DND-41 (cell line): ENCODE measurements around the gene PIGQ.
A peak's percentile ranks its signal among the peaks of the same experiment; 100 is the strongest.

ENCODE experiments used
- ATAC-seq: fragments of 200-7000 bp; cut with Tn5 transposase; 3 replicates; pipeline ENCODE4 v1.9.1; 2021; ENCODE audit warnings: low read depth; ENCODE audit not compliant: insufficient read depth
- DNase-seq: peaks from one replicate; pipeline ENCODE4 v3.0.0-alpha.2; 2020
- H2AFZ ChIP-seq: 2 replicates; pipeline ENCODE4 v1.6.0; 2012; ENCODE audit warnings: low read depth, low read length
- H3K27ac ChIP-seq: 2 replicates; pipeline ENCODE4 v1.5.1; 2012; ENCODE audit warnings: low read length, inconsistent platforms
- H3K27me3 ChIP-seq: fragments of 200-600 bp; sonication (generic); 2 replicates; pipeline ENCODE4 v1.6.0; 2012; ENCODE audit warnings: low read length, mild to moderate bottlenecking, inconsistent platforms; ENCODE audit not compliant: insufficient read depth, poor library complexity
- H3K36me3 ChIP-seq: 2 replicates; pipeline ENCODE4 v1.5.1; 2012; ENCODE audit warnings: low read length, inconsistent platforms; ENCODE audit not compliant: insufficient read depth
- H3K4me1 ChIP-seq: 2 replicates; pipeline ENCODE4 v1.5.1; 2012; ENCODE audit warnings: mild to moderate bottlenecking, low read length; ENCODE audit not compliant: insufficient read depth
- H3K4me2 ChIP-seq: 2 replicates; pipeline ENCODE4 v1.6.0; 2012; ENCODE audit warnings: mild to moderate bottlenecking, moderate library complexity, low read length, inconsistent platforms; ENCODE audit not compliant: insufficient read depth
- H3K4me3 ChIP-seq, 2 experiments: fragments of 200-600 bp in 1 of 2; shearing (Covaris generic) in 1 of 2; 2 replicates each; pipeline ENCODE4 v1.5.1; 2012 to 2016; ENCODE audit warnings: inconsistent platforms in 2 of 2, low read length in 2 of 2, mild to moderate bottlenecking in 2 of 2, low read depth in 1 of 2, moderate library complexity in 1 of 2
- H3K79me2 ChIP-seq: 2 replicates; pipeline ENCODE4 v1.6.0; 2012; ENCODE audit warnings: low read length, inconsistent platforms; ENCODE audit not compliant: insufficient read depth
- H3K9ac ChIP-seq: 2 replicates; pipeline ENCODE4 v1.6.0; 2012; ENCODE audit warnings: low read depth, mild to moderate bottlenecking, inconsistent platforms, low read length, moderate library complexity
- H3K9me3 ChIP-seq: 2 replicates; pipeline ENCODE4 v1.5.1; 2012; ENCODE audit warnings: low read length, moderate library complexity, mild to moderate bottlenecking, inconsistent platforms; ENCODE audit not compliant: insufficient read depth, severe bottlenecking
- H4K20me1 ChIP-seq: 2 replicates; pipeline ENCODE4 v1.6.0; 2012; ENCODE audit warnings: low read length; ENCODE audit not compliant: insufficient read depth
- CTCF ChIP-seq: IDR thresholded peaks from 2 replicates; pipeline ENCODE4 v1.5.1; 2012; ENCODE audit warnings: borderline replicate concordance, low read length, moderate library complexity, mild to moderate bottlenecking; ENCODE audit not compliant: poor library complexity, severe bottlenecking; ENCODE audit errors: extremely low read depth
- EZH2 ChIP-seq: IDR thresholded peaks from 3 replicates; pipeline ENCODE4 v1.6.1; 2012; ENCODE audit warnings: borderline replicate concordance, low read depth, mild to moderate bottlenecking, moderate library complexity, low read length, inconsistent platforms; ENCODE audit not compliant: severe bottlenecking

Gene PIGQ

GRCh38 chr16:583815-584591 is 14.2 kb downstream of the PIGQ start:
- H4K20me1 ChIP-seq, result peaks cover 31% of the 10 kb centered on the region

GRCh38 chr16:585351-585750 is 15.6 kb downstream of the PIGQ start:
- peaks cover 16% of the 10 kb centered on the region for H3K36me3 ChIP-seq
- no peak overlapping the region for H3K4me3 ChIP-seq
- TF ChIP-seq EZH2 (no peak), CTCF (no peak)
- H3K79me2 ChIP-seq, result peaks cover 23% of the 10 kb centered on the region
- no peak overlapping the region for H2AFZ ChIP-seq
- H4K20me1 ChIP-seq, result peaks cover 34% of the 10 kb centered on the region
- H3K9me3 ChIP-seq, result no peaks in the 10 kb centered on the region
- no peak overlapping the region for H3K4me2 ChIP-seq
- ATAC-seq, result no peak
- no peak for DNase-seq
- H3K27me3 ChIP-seq, result no peaks in the 10 kb centered on the region
- peaks cover 19% of the 10 kb centered on the region for H3K4me1 ChIP-seq
- H3K9ac ChIP-seq, result no peak overlapping the region
- no peak overlapping the region for H3K27ac ChIP-seq

More at GRCh38 chr16:583815-584591, 14.2 kb downstream of the PIGQ start:
- Histone ChIP-seq H2AFZ (no peak overlapping the region), H3K27me3 (no peaks in the 10 kb centered on the region), H3K4me3 (no peak overlapping the region), H3K4me2 (no peak overlapping the region), H3K79me2 (peaks cover 19% of the 10 kb centered on the region), H3K4me1 (peaks cover 18% of the 10 kb centered on the region), H3K27ac (no peak overlapping the region), H3K36me3 (peaks cover 20% of the 10 kb centered on the region), H3K9ac (no peak overlapping the region), H3K9me3 (no peaks in the 10 kb centered on the region)
- TF ChIP-seq CTCF, result no peak
- TF ChIP-seq EZH2, result no peak
- DNase-seq (peak; percentile 10), ATAC-seq (no peak)

GRCh38 chr16:586047-586644 is 16.4 kb downstream of the PIGQ start:
- TF ChIP-seq EZH2 (no peak), CTCF (no peak)
- ATAC-seq (no peak), DNase-seq (peak; percentile 17)
- peaks cover 41% of the 10 kb centered on the region for H4K20me1 ChIP-seq
- no peaks in the 10 kb centered on the region for H3K27me3 ChIP-seq
- no peaks in the 10 kb centered on the region for H3K9me3 ChIP-seq
- no peak overlapping the region for H3K9ac ChIP-seq
- H3K27ac ChIP-seq, result no peak overlapping the region
- H2AFZ ChIP-seq, result no peak overlapping the region
- peaks cover 27% of the 10 kb centered on the region for H3K4me1 ChIP-seq
- H3K4me3 ChIP-seq, result no peak overlapping the region
- H3K79me2 ChIP-seq, result peaks cover 31% of the 10 kb centered on the region
- H3K4me2 ChIP-seq, result 0 out of 2 replicates have a peak overlapping the region, but pooled peaks have one; percentile 13
- H3K36me3 ChIP-seq, result peaks cover 9% of the 10 kb centered on the region
